Measurements from ENCODE around the gene CHID1.

CHID1 gene

GRCh38 chr11:944711-945470 lies 34.3 kb upstream of the CHID1 start:
- Histone ChIP-seq H3K36me3 (ENCODE audit: insufficient read depth, low read length) (peaks cover 3% of the 10 kb centered on the region; the same call in 1 of the 2 replicates), H3K4me1 (ENCODE audit: insufficient read depth, low read length) (peaks cover 46% of the 10 kb centered on the region), H3K9me3 (ENCODE audit: control insufficient read depth, insufficient read depth, low read length) (peaks cover 5% of the 10 kb centered on the region), H3K9ac (ENCODE audit: low read depth, low read length) (no peak overlapping the region)

GRCh38 chr11:942823-943222 lies 32.2 kb upstream of the CHID1 start:
- no peak overlapping the region for H3K9ac ChIP-seq (ENCODE audit: low read depth, low read length)
- H3K4me1 ChIP-seq (ENCODE audit: insufficient read depth, low read length) = peaks cover 47% of the 10 kb centered on the region
- peaks cover 3% of the 10 kb centered on the region; the same call in 1 of the 2 replicates for H3K36me3 ChIP-seq (ENCODE audit: insufficient read depth, low read length)
- H3K9me3 ChIP-seq (ENCODE audit: control insufficient read depth, insufficient read depth, low read length) = no peaks in the 10 kb centered on the region

- Histone ChIP-seq H3K9me3 (ENCODE audit: control insufficient read depth, insufficient read depth, low read length) (no peaks in the 10 kb centered on the region), H3K4me1 (ENCODE audit: insufficient read depth, low read length) (peaks cover 44% of the 10 kb centered on the region), H3K9ac (ENCODE audit: low read depth, low read length) (no peak overlapping the region), H3K36me3 (ENCODE audit: insufficient read depth, low read length) (no peaks in the 10 kb centered on the region)
These were observed 30.0 kb upstream of the CHID1 start for GRCh38 chr11:940496-941135.

GRCh38 chr11:937841-938261 lies 27.2 kb upstream of the CHID1 start:
- no peaks in the 10 kb centered on the region for H3K9me3 ChIP-seq (ENCODE audit: control insufficient read depth, insufficient read depth, low read length)
- no peak overlapping the region for H3K9ac ChIP-seq (ENCODE audit: low read depth, low read length)
- H3K4me1 ChIP-seq (ENCODE audit: insufficient read depth, low read length) = peaks cover 40% of the 10 kb centered on the region
- no peaks in the 10 kb centered on the region for H3K36me3 ChIP-seq (ENCODE audit: insufficient read depth, low read length)

- H3K4me1 ChIP-seq (ENCODE audit: insufficient read depth, low read length) = peaks cover 43% of the 10 kb centered on the region
- H3K36me3 ChIP-seq (ENCODE audit: insufficient read depth, low read length) = no peaks in the 10 kb centered on the region
- H3K9ac ChIP-seq (ENCODE audit: low read depth, low read length) = no peak overlapping the region
- H3K9me3 ChIP-seq (ENCODE audit: control insufficient read depth, insufficient read depth, low read length) = no peaks in the 10 kb centered on the region
These were observed 25.6 kb upstream of the CHID1 start for GRCh38 chr11:936199-936598.

- peaks cover 34% of the 10 kb centered on the region for H3K4me1 ChIP-seq (ENCODE audit: insufficient read depth, low read length)
- H3K9ac ChIP-seq (ENCODE audit: low read depth, low read length) = no peak overlapping the region
- no peaks in the 10 kb centered on the region for H3K9me3 ChIP-seq (ENCODE audit: control insufficient read depth, insufficient read depth, low read length)
- no peaks in the 10 kb centered on the region for H3K36me3 ChIP-seq (ENCODE audit: insufficient read depth, low read length)
These were observed 23.9 kb upstream of the CHID1 start for GRCh38 chr11:934527-934926.

- peaks cover 34% of the 10 kb centered on the region for H3K4me1 ChIP-seq (ENCODE audit: insufficient read depth, low read length)
- no peak overlapping the region for H3K9ac ChIP-seq (ENCODE audit: low read depth, low read length)
- no peaks in the 10 kb centered on the region for H3K9me3 ChIP-seq (ENCODE audit: control insufficient read depth, insufficient read depth, low read length)
- H3K36me3 ChIP-seq (ENCODE audit: insufficient read depth, low read length) = no peaks in the 10 kb centered on the region
These were observed 23.3 kb upstream of the CHID1 start for GRCh38 chr11:933936-934335.

- no peak overlapping the region for H3K9ac ChIP-seq (ENCODE audit: low read depth, low read length)
- no peaks in the 10 kb centered on the region for H3K36me3 ChIP-seq (ENCODE audit: insufficient read depth, low read length)
- H3K9me3 ChIP-seq (ENCODE audit: control insufficient read depth, insufficient read depth, low read length) = no peaks in the 10 kb centered on the region
- H3K4me1 ChIP-seq (ENCODE audit: insufficient read depth, low read length) = peaks cover 34% of the 10 kb centered on the region
These were observed 22.7 kb upstream of the CHID1 start for GRCh38 chr11:933142-933851.

- H3K9me3 ChIP-seq (ENCODE audit: control insufficient read depth, insufficient read depth, low read length) = no peaks in the 10 kb centered on the region
- peaks cover 6% of the 10 kb centered on the region for H3K36me3 ChIP-seq (ENCODE audit: insufficient read depth, low read length)
- peaks cover 29% of the 10 kb centered on the region for H3K4me1 ChIP-seq (ENCODE audit: insufficient read depth, low read length)
- no peak overlapping the region for H3K9ac ChIP-seq (ENCODE audit: low read depth, low read length)
These were observed 21.8 kb upstream of the CHID1 start for GRCh38 chr11:932435-932834.

GRCh38 chr11:931385-931784 lies 20.8 kb upstream of the CHID1 start:
- Histone ChIP-seq H3K36me3 (ENCODE audit: insufficient read depth, low read length) (peaks cover 11% of the 10 kb centered on the region), H3K9me3 (ENCODE audit: control insufficient read depth, insufficient read depth, low read length) (no peaks in the 10 kb centered on the region), H3K9ac (ENCODE audit: low read depth, low read length) (no peak overlapping the region), H3K4me1 (ENCODE audit: insufficient read depth, low read length) (peaks cover 28% of the 10 kb centered on the region)

- Histone ChIP-seq H3K9ac (ENCODE audit: low read depth, low read length) (no peak overlapping the region), H3K4me1 (ENCODE audit: insufficient read depth, low read length) (peaks cover 25% of the 10 kb centered on the region)
These were observed 18.8 kb upstream of the CHID1 start for GRCh38 chr11:929405-929804.

GRCh38 chr11:928786-929185 lies 18.2 kb upstream of the CHID1 start:
- Histone ChIP-seq H3K9me3 (ENCODE audit: control insufficient read depth, insufficient read depth, low read length) (no peaks in the 10 kb centered on the region), H3K9ac (ENCODE audit: low read depth, low read length) (no peak overlapping the region), H3K36me3 (ENCODE audit: insufficient read depth, low read length) (peaks cover 11% of the 10 kb centered on the region), H3K4me1 (ENCODE audit: insufficient read depth, low read length) (peaks cover 20% of the 10 kb centered on the region)

More at GRCh38 chr11:929405-929804, 18.8 kb upstream of the CHID1 start:
- Histone ChIP-seq H3K36me3 (ENCODE audit: insufficient read depth, low read length) (peaks cover 11% of the 10 kb centered on the region), H3K9me3 (ENCODE audit: control insufficient read depth, insufficient read depth, low read length) (no peaks in the 10 kb centered on the region)

- Histone ChIP-seq H3K9me3 (ENCODE audit: control insufficient read depth, insufficient read depth, low read length) (no peaks in the 10 kb centered on the region), H3K36me3 (ENCODE audit: insufficient read depth, low read length) (peaks cover 11% of the 10 kb centered on the region), H3K4me1 (ENCODE audit: insufficient read depth, low read length) (peaks cover 13% of the 10 kb centered on the region; the same call in 1 of the 2 replicates), H3K9ac (ENCODE audit: low read depth, low read length) (no peak overlapping the region)
These were observed 17.3 kb upstream of the CHID1 start for GRCh38 chr11:927871-928270.

- H3K9me3 ChIP-seq (ENCODE audit: control insufficient read depth, insufficient read depth, low read length) = no peaks in the 10 kb centered on the region
- peak overlapping the region; percentile 86 for H3K9ac ChIP-seq (ENCODE audit: low read depth, low read length)
- peaks cover 4% of the 10 kb centered on the region; the same call in 1 of the 2 replicates for H3K4me1 ChIP-seq (ENCODE audit: insufficient read depth, low read length)
- peaks cover 11% of the 10 kb centered on the region for H3K36me3 ChIP-seq (ENCODE audit: insufficient read depth, low read length)
These were observed 15.8 kb upstream of the CHID1 start for GRCh38 chr11:926341-926916.

Data from ES-I3 (cell line).